Measurements from ENCODE around the gene EDDM3A. TPM values are rescaled to one million over a fixed set of nuclear protein-coding genes. Genes with fewer than 3 reads are reported as not detected.

The EDDM3A gene
- total RNA-seq, 1 donor from 2014 or later = not detected

- Histone ChIP-seq H3K9me3 (replicated peaks) (no peaks in the 10 kb centered on the region), H3K36me3 (no peaks in the 10 kb centered on the region), H3K4me3 (no peak overlapping the region), H3K27ac (replicated peaks) (no peak overlapping the region), H3K27me3 (ENCODE audit: low read depth) (no peaks in the 10 kb centered on the region), H3K4me1 (peaks cover 26% of the 10 kb centered on the region)
- DNase-seq = no peak
- TF ChIP-seq, protein P1, sequence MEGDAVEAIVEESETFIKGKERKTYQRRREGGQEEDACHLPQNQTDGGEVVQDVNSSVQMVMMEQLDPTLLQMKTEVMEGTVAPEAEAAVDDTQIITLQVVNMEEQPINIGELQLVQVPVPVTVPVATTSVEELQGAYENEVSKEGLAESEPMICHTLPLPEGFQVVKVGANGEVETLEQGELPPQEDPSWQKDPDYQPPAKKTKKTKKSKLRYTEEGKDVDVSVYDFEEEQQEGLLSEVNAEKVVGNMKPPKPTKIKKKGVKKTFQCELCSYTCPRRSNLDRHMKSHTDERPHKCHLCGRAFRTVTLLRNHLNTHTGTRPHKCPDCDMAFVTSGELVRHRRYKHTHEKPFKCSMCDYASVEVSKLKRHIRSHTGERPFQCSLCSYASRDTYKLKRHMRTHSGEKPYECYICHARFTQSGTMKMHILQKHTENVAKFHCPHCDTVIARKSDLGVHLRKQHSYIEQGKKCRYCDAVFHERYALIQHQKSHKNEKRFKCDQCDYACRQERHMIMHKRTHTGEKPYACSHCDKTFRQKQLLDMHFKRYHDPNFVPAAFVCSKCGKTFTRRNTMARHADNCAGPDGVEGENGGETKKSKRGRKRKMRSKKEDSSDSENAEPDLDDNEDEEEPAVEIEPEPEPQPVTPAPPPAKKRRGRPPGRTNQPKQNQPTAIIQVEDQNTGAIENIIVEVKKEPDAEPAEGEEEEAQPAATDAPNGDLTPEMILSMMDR (IDR thresholded peaks at IDR 0.05; ENCODE audit: borderline replicate concordance) = no peak
- intact Hi-C loops (cut with micrococcal nuclease) = no loop called here
These were observed 41.3 kb downstream of the EDDM3A start for GRCh38 chr14:20787025-20787424.

- no peaks in the 10 kb centered on the region for H3K36me3 ChIP-seq
- intact Hi-C loops (cut with micrococcal nuclease) = no loop called here
- TF ChIP-seq, protein P1 (IDR thresholded peaks at IDR 0.05; ENCODE audit: borderline replicate concordance) = no peak
- H3K27ac ChIP-seq (replicated peaks) = peak overlapping the region; percentile 68
- peaks cover 22% of the 10 kb centered on the region for H3K4me1 ChIP-seq
- H3K4me3 ChIP-seq = no peak overlapping the region
- DNase-seq = no peak
- H3K9me3 ChIP-seq (replicated peaks) = no peaks in the 10 kb centered on the region
- no peaks in the 10 kb centered on the region for H3K27me3 ChIP-seq (ENCODE audit: low read depth)
These were observed 43.6 kb downstream of the EDDM3A start for GRCh38 chr14:20789230-20789813.

DNA sequence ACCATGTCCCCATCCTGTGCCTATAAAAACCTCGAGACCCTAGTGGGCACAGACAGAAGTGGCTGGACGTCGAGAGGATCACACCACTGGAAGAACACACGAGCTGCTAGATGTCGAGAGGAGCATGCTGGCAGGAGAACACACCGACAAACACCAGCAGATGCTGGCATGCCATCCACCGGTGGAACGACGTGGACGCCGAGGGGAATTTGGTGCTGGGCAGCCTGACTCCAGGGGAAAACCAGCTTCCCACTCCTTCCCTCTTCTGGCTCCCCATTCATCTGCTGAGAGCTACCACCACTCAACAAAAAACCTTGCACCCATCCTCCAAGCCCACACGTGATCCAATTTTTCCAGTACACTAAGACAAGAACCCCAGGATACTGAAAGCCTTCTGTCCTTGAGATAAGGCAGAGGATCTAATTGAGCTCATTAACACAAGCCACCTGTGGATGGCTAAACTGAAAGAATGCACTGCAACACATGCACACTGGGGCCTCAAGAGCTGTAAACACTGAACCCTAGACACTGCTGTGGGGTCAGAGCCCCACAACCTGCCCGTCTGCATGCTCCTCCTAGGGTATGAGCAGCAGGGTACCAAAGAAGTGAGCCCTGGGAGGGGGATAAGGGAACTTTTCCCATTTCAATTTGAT, 44.9 kb downstream of the EDDM3A start:
- intact Hi-C loops (cut with micrococcal nuclease) = no loop called here
- Histone ChIP-seq H3K4me3 (no peak overlapping the region), H3K27me3 (ENCODE audit: low read depth) (no peaks in the 10 kb centered on the region), H3K27ac (replicated peaks) (peak overlapping the region; percentile 68), H3K36me3 (no peaks in the 10 kb centered on the region), H3K9me3 (replicated peaks) (no peaks in the 10 kb centered on the region), H3K4me1 (peaks cover 22% of the 10 kb centered on the region)
- TF ChIP-seq, protein P1 (IDR thresholded peaks at IDR 0.05; ENCODE audit: borderline replicate concordance) = no peak
- DNase-seq = no peak

GRCh38 chr14:20791187-20791586, 45.5 kb downstream of the EDDM3A start:
- Histone ChIP-seq H3K4me1 (peaks cover 22% of the 10 kb centered on the region), H3K27me3 (ENCODE audit: low read depth) (no peaks in the 10 kb centered on the region), H3K4me3 (no peak overlapping the region), H3K9me3 (replicated peaks) (no peaks in the 10 kb centered on the region), H3K27ac (replicated peaks) (no peak overlapping the region), H3K36me3 (no peaks in the 10 kb centered on the region)
- no peak for DNase-seq
- intact Hi-C loops (cut with micrococcal nuclease) = no loop called here
- TF ChIP-seq, protein P1 (IDR thresholded peaks at IDR 0.05; ENCODE audit: borderline replicate concordance) = no peak

DNA sequence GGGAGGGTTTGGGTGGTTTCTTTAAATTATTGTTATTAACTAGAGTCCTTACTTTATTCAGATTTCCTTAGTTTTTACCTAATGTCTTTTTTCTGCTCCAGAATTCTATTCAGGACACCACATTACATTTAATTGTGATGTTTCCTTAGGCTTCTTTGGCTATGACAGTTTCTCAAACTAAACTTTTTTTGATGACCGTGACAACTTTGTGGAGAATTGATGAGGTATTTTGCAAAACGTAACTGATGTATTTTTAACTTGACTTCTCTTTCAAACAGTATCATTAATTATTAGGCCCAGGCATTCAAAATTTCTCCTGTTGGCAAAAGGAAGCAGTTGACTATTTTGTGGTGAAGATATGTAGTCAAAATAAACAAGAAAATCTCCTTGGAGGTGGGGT, 45.9 kb downstream of the EDDM3A start:
- peaks cover 22% of the 10 kb centered on the region for H3K4me1 ChIP-seq
- no peaks in the 10 kb centered on the region for H3K9me3 ChIP-seq (replicated peaks)
- H3K27ac ChIP-seq (replicated peaks) = no peak overlapping the region
- no peaks in the 10 kb centered on the region for H3K36me3 ChIP-seq
- intact Hi-C loops (cut with micrococcal nuclease) = no loop called here
- no peak overlapping the region for H3K4me3 ChIP-seq
- no peak for DNase-seq
- no peaks in the 10 kb centered on the region for H3K27me3 ChIP-seq (ENCODE audit: low read depth)
- TF ChIP-seq, protein P1 (IDR thresholded peaks at IDR 0.05; ENCODE audit: borderline replicate concordance) = no peak
